Measurements from ENCODE around the gene GGA3.

GGA3 gene

DNA sequence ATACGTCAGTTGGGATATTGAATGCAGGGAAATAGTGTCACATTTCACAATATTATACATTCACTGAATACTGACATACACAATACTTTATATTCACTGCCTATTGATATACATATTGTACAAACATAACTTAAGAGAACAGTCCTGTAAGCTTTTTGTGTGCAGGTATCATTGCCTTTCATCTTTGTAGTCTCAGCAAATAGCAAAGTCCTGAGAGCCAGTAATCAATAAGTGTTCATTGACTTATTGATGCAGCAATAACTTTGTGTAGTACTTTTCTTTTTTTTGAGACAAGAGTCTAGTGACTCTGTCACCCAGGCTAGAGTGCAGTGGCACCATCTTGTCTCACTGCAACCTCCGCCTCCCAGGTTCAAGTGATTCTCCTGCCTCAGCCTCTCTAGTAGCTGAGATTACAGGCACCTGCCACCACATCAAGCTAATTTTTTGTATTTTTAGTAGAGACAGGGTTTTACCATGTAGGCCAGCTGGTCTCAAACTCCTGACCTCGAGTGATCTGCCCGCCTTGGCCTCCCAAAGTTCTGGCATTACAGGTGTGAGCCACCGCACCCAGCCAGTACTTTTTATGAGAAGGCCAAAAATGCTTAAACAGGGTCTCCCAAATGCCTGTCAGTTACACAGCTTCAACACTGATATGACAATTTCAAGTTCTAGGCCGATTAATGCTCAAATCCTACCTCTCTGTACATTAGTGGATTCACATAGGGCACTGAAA is 61.4 kb downstream of the GGA3 start:
- Histone ChIP-seq H3F3A (ENCODE audit: insufficient read depth, low read length) (no peaks in the 10 kb centered on the region), H3K27ac (ENCODE audit: low read length) (no peak overlapping the region), H3K4me2 (ENCODE audit: low read depth, low read length) (no peak overlapping the region), H3K4me1 (ENCODE audit: low read length) (no peaks in the 10 kb centered on the region), H2AFZ (ENCODE audit: low read length) (no peak overlapping the region), H3K9me3 (replicated peaks; ENCODE audit: insufficient read depth, low read length) (no peaks in the 10 kb centered on the region), H3K9ac (ENCODE audit: low read length) (no peak overlapping the region), H3K79me2 (ENCODE audit: low read length) (no peaks in the 10 kb centered on the region), H3K36me3 (replicated peaks; ENCODE audit: insufficient read depth, low read length) (no peaks in the 10 kb centered on the region), H3K27me3 (replicated peaks; ENCODE audit: insufficient read depth, low read length) (no peaks in the 10 kb centered on the region), H3K9me2 (replicated peaks; ENCODE audit: insufficient read depth, low read length) (no peaks in the 10 kb centered on the region), H3K4me3 (ENCODE audit: low read length) (no peak overlapping the region), H4K20me1 (ENCODE audit: insufficient read depth, low read length) (no peaks in the 10 kb centered on the region)
- TF ChIP-seq, protein P1, sequence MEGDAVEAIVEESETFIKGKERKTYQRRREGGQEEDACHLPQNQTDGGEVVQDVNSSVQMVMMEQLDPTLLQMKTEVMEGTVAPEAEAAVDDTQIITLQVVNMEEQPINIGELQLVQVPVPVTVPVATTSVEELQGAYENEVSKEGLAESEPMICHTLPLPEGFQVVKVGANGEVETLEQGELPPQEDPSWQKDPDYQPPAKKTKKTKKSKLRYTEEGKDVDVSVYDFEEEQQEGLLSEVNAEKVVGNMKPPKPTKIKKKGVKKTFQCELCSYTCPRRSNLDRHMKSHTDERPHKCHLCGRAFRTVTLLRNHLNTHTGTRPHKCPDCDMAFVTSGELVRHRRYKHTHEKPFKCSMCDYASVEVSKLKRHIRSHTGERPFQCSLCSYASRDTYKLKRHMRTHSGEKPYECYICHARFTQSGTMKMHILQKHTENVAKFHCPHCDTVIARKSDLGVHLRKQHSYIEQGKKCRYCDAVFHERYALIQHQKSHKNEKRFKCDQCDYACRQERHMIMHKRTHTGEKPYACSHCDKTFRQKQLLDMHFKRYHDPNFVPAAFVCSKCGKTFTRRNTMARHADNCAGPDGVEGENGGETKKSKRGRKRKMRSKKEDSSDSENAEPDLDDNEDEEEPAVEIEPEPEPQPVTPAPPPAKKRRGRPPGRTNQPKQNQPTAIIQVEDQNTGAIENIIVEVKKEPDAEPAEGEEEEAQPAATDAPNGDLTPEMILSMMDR (IDR thresholded peaks at IDR 0.05; ENCODE audit: low read length), result no peak
- TF ChIP-seq EZH2phosphoT487 (IDR thresholded peaks at IDR 0.05; ENCODE audit: low read length), result no peak
- TF ChIP-seq EZH2 (optimal IDR thresholded peaks at IDR 0.05; ENCODE audit: low read depth, low read length), result no peak
- no peak for DNase-seq

DNA sequence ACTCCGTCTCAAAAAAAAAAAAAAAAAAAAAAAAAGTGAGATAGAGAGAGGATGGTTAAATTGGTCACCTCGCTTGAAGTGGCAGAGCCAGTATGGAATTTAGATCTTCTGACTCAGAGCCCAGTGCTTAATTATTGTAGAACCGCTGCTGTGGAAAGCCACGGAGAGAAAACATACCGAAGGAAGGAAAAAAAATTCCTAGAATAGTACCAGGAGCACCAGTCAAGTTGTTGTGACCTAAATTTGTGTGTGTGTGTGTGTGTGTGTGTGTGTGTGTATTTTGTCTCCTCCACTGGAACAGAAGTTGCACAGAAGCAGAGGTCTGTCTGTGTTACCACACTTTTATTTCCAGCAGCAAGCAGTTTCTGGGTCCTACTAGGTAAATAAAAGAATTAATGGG is 66.5 kb downstream of the GGA3 start:
- no peaks in the 10 kb centered on the region for H3K9me2 ChIP-seq (replicated peaks; ENCODE audit: insufficient read depth, low read length)
- H3K36me3 ChIP-seq (replicated peaks; ENCODE audit: insufficient read depth, low read length), result no peaks in the 10 kb centered on the region
- H3K79me2 ChIP-seq (ENCODE audit: low read length), result no peaks in the 10 kb centered on the region
- H3K9me3 ChIP-seq (replicated peaks; ENCODE audit: insufficient read depth, low read length), result no peaks in the 10 kb centered on the region
- no peak overlapping the region for H3K4me2 ChIP-seq (ENCODE audit: low read depth, low read length)
- no peaks in the 10 kb centered on the region for H3K4me1 ChIP-seq (ENCODE audit: low read length)
- no peaks in the 10 kb centered on the region for H4K20me1 ChIP-seq (ENCODE audit: insufficient read depth, low read length)
- H3K27me3 ChIP-seq (replicated peaks; ENCODE audit: insufficient read depth, low read length), result no peaks in the 10 kb centered on the region
- no peak for DNase-seq
- H3K9ac ChIP-seq (ENCODE audit: low read length), result no peak overlapping the region
- H2AFZ ChIP-seq (ENCODE audit: low read length), result no peak overlapping the region
- H3K4me3 ChIP-seq (ENCODE audit: low read length), result no peak overlapping the region
- no peaks in the 10 kb centered on the region for H3F3A ChIP-seq (ENCODE audit: insufficient read depth, low read length)
- no peak overlapping the region for H3K27ac ChIP-seq (ENCODE audit: low read length)
- TF ChIP-seq, protein P1 (IDR thresholded peaks at IDR 0.05; ENCODE audit: low read length), result no peak

DNA sequence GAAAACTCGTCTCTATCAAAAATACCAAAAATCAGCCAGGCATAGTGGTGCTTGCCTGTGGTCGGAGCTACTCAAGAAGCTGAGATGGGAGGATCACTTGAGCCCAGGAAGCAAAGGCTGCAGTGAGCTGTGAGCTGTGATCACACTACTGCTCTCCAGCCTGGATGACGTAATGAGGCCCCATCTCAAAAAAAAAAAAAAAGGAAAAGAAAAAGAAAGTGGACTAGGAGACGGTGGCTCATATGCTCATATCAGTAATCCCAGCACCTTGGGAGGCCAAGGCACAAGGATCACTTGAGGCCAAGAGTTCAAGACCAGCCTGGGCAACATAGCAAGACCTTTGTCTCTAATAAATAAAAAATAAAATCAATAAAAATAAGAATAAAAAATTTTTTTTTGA is 69.8 kb downstream of the GGA3 start:
- H3K9ac ChIP-seq (ENCODE audit: low read length), result no peak overlapping the region
- TF ChIP-seq EZH2phosphoT487 (IDR thresholded peaks at IDR 0.05; ENCODE audit: low read length), result no peak
- TF ChIP-seq, protein P1 (IDR thresholded peaks at IDR 0.05; ENCODE audit: low read length), result no peak
- no peak for TF ChIP-seq EZH2 (optimal IDR thresholded peaks at IDR 0.05; ENCODE audit: low read depth, low read length)
- no peak for DNase-seq

More for the DNA sequence above, 69.8 kb downstream of the GGA3 start:
- Histone ChIP-seq H3K4me1 (ENCODE audit: low read length) (0 out of 2 replicates have a peak, but pooled peaks cover 3% of the 10 kb centered on the region), H3K9me2 (replicated peaks; ENCODE audit: insufficient read depth, low read length) (no peaks in the 10 kb centered on the region), H3K4me2 (ENCODE audit: low read depth, low read length) (no peak overlapping the region), H3K27me3 (replicated peaks; ENCODE audit: insufficient read depth, low read length) (no peaks in the 10 kb centered on the region), H4K20me1 (ENCODE audit: insufficient read depth, low read length) (no peaks in the 10 kb centered on the region), H3K4me3 (ENCODE audit: low read length) (no peak overlapping the region), H3K36me3 (replicated peaks; ENCODE audit: insufficient read depth, low read length) (no peaks in the 10 kb centered on the region), H3F3A (ENCODE audit: insufficient read depth, low read length) (peaks cover 4% of the 10 kb centered on the region; the same call in 1 of the 2 replicates), H3K27ac (ENCODE audit: low read length) (no peak overlapping the region), H3K9me3 (replicated peaks; ENCODE audit: insufficient read depth, low read length) (no peaks in the 10 kb centered on the region), H3K79me2 (ENCODE audit: low read length) (no peaks in the 10 kb centered on the region), H2AFZ (ENCODE audit: low read length) (no peak overlapping the region)

All from MM.1S (cell line).